PFSK-1 (cell line): ENCODE data around the gene NCAM1.

Source experiments
- FOXP2 ChIP-seq: optimal IDR thresholded peaks from 2 replicates; pipeline ENCODE3; 2011; ENCODE audit warnings: borderline replicate concordance, control low read depth, inconsistent platforms; ENCODE audit not compliant: insufficient read depth; ENCODE audit errors: extremely low read length, extremely low read depth
- POLR2AphosphoS5 ChIP-seq: IDR thresholded peaks from 2 replicates; pipeline ENCODE4 v1.6.1; 2012; ENCODE audit warnings: low read depth, mild to moderate bottlenecking, control low read depth, low read length, moderate library complexity
- TAF1 ChIP-seq: IDR thresholded peaks from 2 replicates; pipeline ENCODE4 v1.6.1; 2012; ENCODE audit warnings: low read length, control low read depth, borderline replicate concordance; ENCODE audit not compliant: insufficient read depth
- TF ChIP-seq, protein P1 (sequence below), 2 experiments: IDR thresholded peaks; 2 replicates each; pipeline versions ENCODE4 v1.6.1 to v1.8.0; 2011 to 2012; ENCODE audit warnings: low read depth in 2 of 2, low read length in 2 of 2, control low read depth in 1 of 2, inconsistent platforms in 1 of 2, mild to moderate bottlenecking in 1 of 2, moderate library complexity in 1 of 2; ENCODE audit not compliant: insufficient read depth in 1 of 2

DNA sequence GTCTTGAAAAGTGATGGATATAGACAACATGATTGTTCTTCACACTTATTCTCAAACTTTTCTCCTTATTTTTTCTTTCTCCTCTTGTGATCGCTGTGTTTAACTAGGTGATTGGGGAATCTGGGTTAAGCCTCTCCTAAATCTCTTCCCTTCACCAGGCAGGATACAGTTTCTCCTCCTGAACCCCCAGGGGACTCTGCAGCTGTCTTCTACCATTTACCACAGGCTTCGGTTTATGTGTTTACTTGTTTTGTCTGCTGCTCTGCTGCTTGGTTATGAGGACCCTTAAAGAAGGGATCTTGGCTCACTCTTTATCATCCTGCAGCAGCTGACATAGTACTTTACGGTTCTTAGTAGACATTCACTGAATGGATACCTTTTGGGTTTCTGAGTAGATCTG, 124.2 kb downstream of the NCAM1 start:
- no peak for TF ChIP-seq POLR2AphosphoS5
- no peak for TF ChIP-seq FOXP2
- TF ChIP-seq, protein P1, sequence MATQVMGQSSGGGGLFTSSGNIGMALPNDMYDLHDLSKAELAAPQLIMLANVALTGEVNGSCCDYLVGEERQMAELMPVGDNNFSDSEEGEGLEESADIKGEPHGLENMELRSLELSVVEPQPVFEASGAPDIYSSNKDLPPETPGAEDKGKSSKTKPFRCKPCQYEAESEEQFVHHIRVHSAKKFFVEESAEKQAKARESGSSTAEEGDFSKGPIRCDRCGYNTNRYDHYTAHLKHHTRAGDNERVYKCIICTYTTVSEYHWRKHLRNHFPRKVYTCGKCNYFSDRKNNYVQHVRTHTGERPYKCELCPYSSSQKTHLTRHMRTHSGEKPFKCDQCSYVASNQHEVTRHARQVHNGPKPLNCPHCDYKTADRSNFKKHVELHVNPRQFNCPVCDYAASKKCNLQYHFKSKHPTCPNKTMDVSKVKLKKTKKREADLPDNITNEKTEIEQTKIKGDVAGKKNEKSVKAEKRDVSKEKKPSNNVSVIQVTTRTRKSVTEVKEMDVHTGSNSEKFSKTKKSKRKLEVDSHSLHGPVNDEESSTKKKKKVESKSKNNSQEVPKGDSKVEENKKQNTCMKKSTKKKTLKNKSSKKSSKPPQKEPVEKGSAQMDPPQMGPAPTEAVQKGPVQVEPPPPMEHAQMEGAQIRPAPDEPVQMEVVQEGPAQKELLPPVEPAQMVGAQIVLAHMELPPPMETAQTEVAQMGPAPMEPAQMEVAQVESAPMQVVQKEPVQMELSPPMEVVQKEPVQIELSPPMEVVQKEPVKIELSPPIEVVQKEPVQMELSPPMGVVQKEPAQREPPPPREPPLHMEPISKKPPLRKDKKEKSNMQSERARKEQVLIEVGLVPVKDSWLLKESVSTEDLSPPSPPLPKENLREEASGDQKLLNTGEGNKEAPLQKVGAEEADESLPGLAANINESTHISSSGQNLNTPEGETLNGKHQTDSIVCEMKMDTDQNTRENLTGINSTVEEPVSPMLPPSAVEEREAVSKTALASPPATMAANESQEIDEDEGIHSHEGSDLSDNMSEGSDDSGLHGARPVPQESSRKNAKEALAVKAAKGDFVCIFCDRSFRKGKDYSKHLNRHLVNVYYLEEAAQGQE (IDR thresholded peaks at IDR 0.05; ENCODE audit: insufficient read depth in 1 of 2, low read depth in 2 of 2, low read length in 2 of 2), result no peak
- no peak for TF ChIP-seq TAF1
